HL-60/S4 treated with retinoic acid at 250 ng/mL for 4 days and 3 days (cell line): ENCODE measurements around the gene PYCARD.
"Not testable (repeated sequence)": the region's sequence is repeated elsewhere in the genome, so short reads cannot be mapped to it uniquely, and the experiment has no call there.

Experiments used
- in situ Hi-C: fragments of 300-500 bp; cut with MboI; formaldehyde crosslinking; loops from 2 replicates; pipeline ENCODE4 v1.7.0; 2022; ENCODE audit warnings: low sequenced_read_pairs

The PYCARD gene

DNA sequence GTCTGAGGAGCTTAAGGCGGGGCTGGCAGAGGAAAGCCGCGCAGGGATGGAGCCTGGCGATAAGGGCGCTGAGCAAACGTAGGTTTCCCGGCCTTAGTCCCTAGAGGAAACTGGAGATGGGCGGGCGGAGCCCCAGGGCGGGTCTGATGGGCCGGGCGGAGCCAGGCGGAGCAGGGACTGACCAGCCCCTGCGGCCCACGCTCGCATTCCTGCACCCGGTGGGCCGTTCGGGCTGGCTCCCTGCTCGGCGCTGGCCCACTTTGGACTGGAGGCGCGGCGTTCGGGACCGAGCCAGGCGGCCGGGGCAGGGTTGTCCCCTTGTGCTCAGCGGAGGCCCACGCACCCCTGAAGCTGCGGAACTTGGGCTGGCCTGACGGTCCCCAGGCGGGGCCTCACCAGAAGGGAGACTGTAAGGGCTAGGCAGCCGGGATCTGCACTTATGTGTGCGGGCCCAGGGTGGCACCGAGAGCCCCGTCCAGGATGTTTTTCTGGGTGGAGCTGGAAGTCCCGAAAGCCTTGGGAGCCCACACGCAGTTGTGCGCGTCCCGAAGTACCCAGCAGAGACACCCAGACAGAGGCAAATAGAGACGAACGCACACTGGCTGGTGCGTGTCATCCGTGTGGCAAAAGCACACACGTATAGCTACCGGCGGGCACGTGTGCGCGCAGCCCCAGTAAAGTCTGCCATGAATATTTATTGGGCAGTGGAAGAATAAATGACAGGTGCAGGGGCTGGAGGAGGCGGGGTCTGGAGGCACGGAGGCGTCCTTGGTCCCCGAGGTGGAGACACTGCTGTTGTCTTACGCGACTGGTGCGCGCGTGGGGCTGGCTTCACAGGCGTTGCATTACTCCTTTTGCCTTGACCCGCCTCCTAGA lies 13.0 kb upstream of the PYCARD start:
- in situ Hi-C loops, result no loop called here

- in situ Hi-C loops, result no loop called here
These were observed 12.2 kb upstream of the PYCARD start for GRCh38 chr16:31214708-31215286.

GRCh38 chr16:31213877-31214707 lies 11.5 kb upstream of the PYCARD start, which contains the start of gene TRIM72:
TRIM72 (plus strand) TSS chr16:31214119; CDS start chr16:31214739, 620 bp downstream.
- in situ Hi-C loops, result no loop called here

GRCh38 chr16:31213342-31213741 lies 10.8 kb upstream of the PYCARD start:
- in situ Hi-C loops, result no loop called here

DNA sequence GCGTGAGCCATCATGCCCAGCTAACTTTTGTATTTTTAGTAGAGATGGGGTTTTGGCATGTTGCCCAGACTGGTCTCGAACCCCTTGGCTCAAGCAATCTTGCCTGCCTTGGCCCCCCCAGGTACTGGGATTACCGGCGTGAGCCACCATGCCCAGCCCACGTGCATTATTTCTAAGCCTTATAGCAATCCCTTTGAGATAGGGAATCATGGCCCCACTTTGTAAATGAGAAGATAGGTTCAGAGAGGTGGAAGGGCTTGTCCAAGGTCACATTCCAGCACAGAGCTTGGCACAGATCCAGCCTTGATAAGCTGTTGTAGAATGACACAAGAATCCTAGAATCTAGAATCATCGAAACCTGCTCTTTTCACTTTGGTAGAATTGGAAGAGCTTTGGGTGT lies 4.2 kb upstream of the PYCARD start:
- in situ Hi-C loops, result no loop called here

DNA sequence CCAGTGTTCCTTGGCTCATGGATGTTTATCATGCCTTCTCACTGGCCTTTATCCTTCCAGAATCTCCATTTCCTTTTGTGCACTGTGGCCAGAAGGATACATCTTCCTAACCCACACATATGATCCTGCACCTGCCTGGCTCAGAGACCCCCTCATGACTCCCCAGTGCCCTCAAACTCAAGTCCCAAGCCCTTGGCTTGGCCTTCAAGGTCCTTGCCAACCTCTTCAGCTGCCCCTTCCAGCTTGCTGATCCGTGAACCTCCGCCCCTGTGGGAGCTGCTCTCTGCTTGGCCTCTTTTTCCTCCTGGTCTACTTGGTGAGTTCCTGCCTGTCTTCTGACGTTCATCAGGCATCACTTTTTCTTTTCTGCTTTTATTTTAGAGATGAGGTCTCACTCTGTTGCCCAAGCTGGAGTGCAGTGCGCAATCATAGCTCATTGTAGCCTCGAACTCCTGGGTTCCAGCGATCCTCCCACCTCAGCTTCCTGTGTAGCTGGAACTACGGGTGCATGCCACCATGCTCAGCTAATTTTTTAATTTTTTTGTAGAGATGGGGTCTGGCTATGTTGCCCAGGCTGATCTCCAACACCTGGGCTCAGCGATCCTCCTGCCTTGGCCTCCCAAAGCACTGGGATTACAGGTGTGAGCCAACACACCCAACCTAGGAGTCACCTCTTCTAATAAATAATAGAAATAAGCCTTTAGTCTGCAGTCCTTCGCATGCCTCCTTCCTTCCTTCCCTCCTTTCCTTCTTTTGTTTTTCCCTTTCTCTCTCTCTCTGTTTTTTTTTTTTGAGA lies 2.5 kb upstream of the PYCARD start:
- in situ Hi-C loops, result no loop called here

DNA sequence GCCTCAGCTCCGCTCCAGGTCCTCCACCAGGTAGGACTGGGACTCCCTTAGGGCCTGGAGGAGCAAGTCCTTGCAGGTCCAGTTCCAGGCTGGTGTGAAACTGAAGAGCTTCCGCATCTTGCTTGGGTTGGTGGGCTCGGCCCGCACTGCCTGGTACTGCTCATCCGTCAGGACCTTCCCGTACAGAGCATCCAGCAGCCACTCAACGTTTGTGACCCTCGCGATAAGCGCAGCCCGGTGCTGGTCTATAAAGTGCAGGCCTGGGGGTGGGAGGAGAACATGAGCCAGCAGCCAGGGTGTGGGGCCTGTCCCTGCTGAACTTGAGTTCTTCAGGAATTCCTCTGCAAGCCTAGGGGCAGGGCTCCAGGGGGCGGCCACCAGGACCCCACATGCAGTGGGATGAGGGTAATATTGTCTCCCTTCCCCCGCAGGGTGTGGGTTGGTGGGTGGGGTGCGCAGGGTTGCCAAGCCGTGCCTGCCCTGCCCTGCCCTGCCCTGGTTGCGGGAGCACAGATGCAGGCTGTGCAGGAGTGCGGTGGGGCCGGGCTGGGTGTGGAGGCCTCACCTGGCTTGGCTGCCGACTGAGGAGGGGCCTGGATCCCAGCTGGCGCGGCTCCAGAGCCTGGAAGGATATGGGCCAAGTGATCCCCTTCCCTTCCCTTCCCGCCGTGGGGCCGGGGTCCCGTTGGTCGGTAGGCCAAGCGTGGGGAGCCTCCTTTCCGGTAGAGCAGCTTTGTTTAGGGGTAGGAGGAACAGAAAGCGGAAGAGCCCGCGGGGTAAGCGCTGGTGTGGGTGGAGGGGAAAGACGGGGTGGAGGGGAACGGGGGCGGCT lies 762 bp downstream of the PYCARD start:
- in situ Hi-C loops, result no loop called here

- in situ Hi-C loops, result no loop called here
These were observed 1.6 kb downstream of the PYCARD start for GRCh38 chr16:31200821-31201568.

DNA sequence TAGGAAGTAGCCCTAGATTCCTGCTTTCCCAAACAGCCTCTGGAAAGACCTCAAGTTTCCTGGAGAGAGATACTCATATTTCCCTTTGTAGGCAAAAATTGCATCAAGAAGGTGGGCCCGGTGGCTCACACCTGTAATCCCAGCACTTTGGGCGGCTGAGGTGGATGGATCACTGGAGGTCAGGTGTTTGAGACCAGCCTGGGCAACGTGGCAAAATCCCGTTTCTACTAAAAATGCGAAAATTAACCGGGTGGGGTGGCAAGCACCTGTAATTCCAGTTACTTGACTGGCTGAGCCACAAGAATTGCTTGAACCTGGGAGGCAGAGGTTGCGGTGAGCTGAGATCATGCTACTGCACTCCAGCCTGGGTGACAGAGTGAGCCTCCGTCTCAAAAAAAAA lies 2.4 kb downstream of the PYCARD start:
- in situ Hi-C loops, result not testable (repeated sequence)

GRCh38 chr16:31199430-31200041 lies 3.0 kb downstream of the PYCARD start:
- in situ Hi-C loops, result no loop called here

- in situ Hi-C loops, result no loop called here
These were observed 4.2 kb downstream of the PYCARD start for GRCh38 chr16:31198207-31198882.

DNA sequence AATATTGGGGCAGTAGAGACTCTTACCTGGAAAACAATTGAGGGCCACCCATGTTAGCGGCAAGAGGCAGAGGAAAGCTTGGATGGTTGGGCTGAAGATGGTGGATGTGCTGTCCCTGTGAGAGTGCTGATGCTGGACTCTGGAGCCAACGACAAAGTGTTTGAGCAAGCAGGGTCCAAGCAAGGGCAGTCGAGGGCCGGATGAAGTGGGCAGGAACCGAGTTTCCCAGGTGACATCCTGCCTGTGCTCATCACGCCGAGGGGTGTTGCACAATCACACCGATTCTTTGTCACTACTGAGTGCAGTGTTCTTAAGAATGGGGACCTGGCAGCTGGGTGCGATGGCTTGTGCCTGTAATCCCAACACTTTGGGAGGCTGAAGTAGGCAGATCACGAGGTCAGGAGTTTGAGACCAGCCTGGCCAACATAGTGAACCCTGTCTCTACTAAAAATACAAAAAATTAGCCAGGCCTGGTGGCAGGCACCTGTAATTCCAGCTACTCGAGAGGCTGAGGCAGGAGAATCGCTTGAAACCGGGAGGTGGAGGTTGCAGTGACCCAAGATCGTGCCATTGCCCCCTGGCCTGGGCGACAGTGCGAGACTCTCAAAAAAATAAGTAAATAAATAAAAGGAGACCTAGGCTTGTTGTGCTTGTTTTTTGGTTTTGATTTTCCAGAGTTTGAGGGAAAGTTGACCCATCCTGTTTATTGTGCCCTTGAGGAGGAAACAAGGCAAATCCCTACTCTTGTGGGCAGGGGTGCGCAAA lies 6.1 kb downstream of the PYCARD start:
- in situ Hi-C loops, result no loop called here

GRCh38 chr16:31195861-31196260 lies 6.7 kb downstream of the PYCARD start:
- in situ Hi-C loops, result not testable (repeated sequence)

- in situ Hi-C loops, result no loop called here
These were observed 7.7 kb downstream of the PYCARD start for GRCh38 chr16:31194898-31195297.

DNA sequence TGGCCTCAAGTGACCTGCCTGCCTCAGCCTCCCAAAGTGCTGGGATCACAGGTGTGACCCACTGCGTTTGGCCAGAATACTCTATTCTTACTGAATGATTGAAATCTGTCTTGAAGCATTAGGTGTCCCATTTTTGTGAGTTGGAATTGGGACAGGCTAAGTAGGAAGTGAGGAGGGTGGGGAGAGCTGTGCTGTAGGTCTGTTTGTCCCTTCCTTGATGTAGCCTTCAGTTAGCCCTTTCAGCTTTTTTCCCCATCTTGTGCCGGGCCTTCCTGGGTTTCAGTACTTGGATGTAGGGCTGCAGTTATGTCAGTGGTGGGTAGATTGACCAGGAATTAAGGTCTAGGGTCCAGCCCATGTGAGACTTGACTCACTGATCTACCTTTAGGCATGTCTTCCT lies 8.7 kb downstream of the PYCARD start:
- in situ Hi-C loops, result no loop called here

DNA sequence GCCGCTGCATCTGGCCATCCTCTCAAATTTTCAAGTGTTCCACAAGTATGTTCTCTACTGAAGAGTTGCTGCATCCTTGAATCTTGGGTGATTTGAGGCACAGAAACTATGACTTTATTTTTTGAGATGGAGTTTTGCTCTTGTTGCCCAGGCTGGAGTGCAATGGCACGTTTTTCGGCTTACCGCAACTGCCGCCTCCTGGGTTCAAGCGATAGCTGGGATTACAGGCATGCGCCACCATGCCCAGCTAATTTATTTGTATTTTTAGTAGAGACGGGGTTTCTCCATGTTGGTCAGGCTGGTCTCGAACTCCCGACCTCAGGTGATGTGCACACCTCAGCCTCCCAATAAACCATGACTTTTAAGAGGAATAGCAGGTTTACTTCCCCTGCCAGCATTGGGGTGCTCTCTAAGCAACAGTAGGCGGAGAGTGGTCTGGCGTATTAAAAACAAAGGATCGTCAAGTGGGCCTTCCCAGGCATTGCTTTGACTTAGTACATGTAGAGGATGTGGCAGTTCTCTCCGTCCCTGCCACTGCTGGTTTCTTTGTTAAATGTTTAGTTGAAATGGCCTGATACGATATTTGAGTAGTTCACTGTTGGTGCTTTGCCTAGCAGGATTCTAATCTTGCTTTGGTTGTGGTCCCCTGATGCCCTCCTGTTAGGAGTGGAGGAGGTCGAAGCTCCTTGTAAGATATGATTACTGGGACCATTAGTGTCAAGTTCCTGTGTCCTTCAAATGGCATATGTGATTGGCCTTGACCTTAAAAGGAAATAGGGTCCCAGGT lies 9.5 kb downstream of the PYCARD start:
- in situ Hi-C loops, result no loop called here
